Heart left ventricle (tissue), 16 donors: ENCODE results near the gene IER5. TPM values are rescaled to one million over a fixed set of nuclear protein-coding genes. Genes with fewer than 3 reads are reported as not detected.
A peak's percentile ranks its signal among the peaks of the same experiment; 100 is the strongest.

Source experiments
- ATAC-seq, 4 donors: fragments of 200-7000 bp; cut with Tn5 transposase; one replicate each; pipeline ENCODE4 v1.9.1; 2020 to 2022; ENCODE audit warnings: moderate library complexity in 4 of 4, mild to moderate bottlenecking in 3 of 4, moderate number of reproducible peaks in 1 of 4
- DNase-seq, 5 donors: peaks; one replicate each; pipeline ENCODE4 v3.0.0-alpha.2; 2020
- H3K27ac ChIP-seq, 12 donors: fragments of 200-600 bp; sonication (generic) in 4 of 12; one replicate each; pipeline versions ENCODE4 v1.5.0 to v1.8.0; 2016 to 2022; ENCODE audit warnings: mild to moderate bottlenecking in 2 of 12
- H3K27me3 ChIP-seq, 9 donors: fragments of 200-600 bp; sonication (generic) in 2 of 9; one replicate each; pipeline versions ENCODE4 v1.5.1 to v1.8.0; 2016 to 2022; ENCODE audit warnings: mild to moderate bottlenecking in 3 of 9
- H3K36me3 ChIP-seq, 9 donors: fragments of 200-600 bp; sonication (generic) in 2 of 9; one replicate each; pipeline versions ENCODE4 v1.5.0 to v1.8.0; 2018 to 2022; ENCODE audit warnings: mild to moderate bottlenecking in 2 of 9
- H3K4me1 ChIP-seq, 12 donors: fragments of 200-600 bp; sonication (generic) in 4 of 12; one replicate each; pipeline versions ENCODE4 v1.5.0 to v1.8.0; 2016 to 2022; ENCODE audit warnings: mild to moderate bottlenecking in 3 of 12
- H3K4me3 ChIP-seq, 12 donors: fragments of 200-600 bp; sonication (generic) in 4 of 12; one replicate each; pipeline versions ENCODE4 v1.5.0 to v1.8.0; 2017 to 2022; ENCODE audit warnings: mild to moderate bottlenecking in 9 of 12, moderate library complexity in 4 of 12
- H3K9me3 ChIP-seq, 12 donors: fragments of 200-600 bp; sonication (generic) in 4 of 12; one replicate each; pipeline versions ENCODE4 v1.5.0 to v1.8.0; 2016 to 2022; ENCODE audit warnings: mild to moderate bottlenecking in 1 of 12
- CTCF ChIP-seq, 12 donors: fragments of 200-600 bp; sonication (generic) in 4 of 12; IDR thresholded peaks; one replicate each; pipeline versions ENCODE4 v1.5.0 to v1.8.0; 2018 to 2022; ENCODE audit warnings: antibody characterized with exemption in 12 of 12, mild to moderate bottlenecking in 5 of 12
- POLR2A ChIP-seq, 2 donors: fragments of 450-650 bp; IDR thresholded peaks; one replicate each; pipeline ENCODE4 v1.6.1; 2017; ENCODE audit warnings: antibody characterized with exemption in 2 of 2, mild to moderate bottlenecking in 2 of 2, moderate library complexity in 2 of 2
- WGBS, 4 donors: extraction: QIAGEN DNeasy Blood & Tissue Kit in 2 of 4; methylation state at CpG; one replicate each; pipeline versions ENCODE4 v1.1.5 to v1.1.7; 2013 to 2018; 5-methylcytosine and 5-hydroxymethylcytosine counted together
- intact Hi-C, 10 donors: fragments of 100-400 bp; cut with DNase I; formaldehyde crosslinking; loops; one replicate each; pipeline versions ENCODE4 v1.11.1 to v1.14.2; 2022
- polyA plus RNA-seq, 2 donors: library from polyadenylated mRNA; stranded (reverse); fragments of 200-250 nt; gene quantifications; one replicate each; pipeline ENCODE4 v1.2.3, GENCODE V29; 2013
- total RNA-seq, 9 donors: library from RNA; depleted of rRNA in 2 of 9; stranded (reverse); fragments of >200 nt in 2 of 9; fragmentation: NEBNext Ultra II Directional in 3 of 9; extraction: Animal tissue kit (Norgen Biotek cat#: 25700) in 3 of 9; gene quantifications; one replicate each; pipeline versions ENCODE4 v1.1.0 to v1.2.4, GENCODE V29; 2016 to 2023
- donor health status: ischemic (EF 13 %, LVEDD 7.1; RV severe dilation, severe dysfunction).
- donor health status: healthy with polysubstance abuse.
- donor health status: DM: no; HTN: yes; CAD: no.
- donor health status: DM: no; HTN: no; CAD: no.
- donor health status: ischemic (EF 25% LVEDD 6.9; RV normal size, moderate dysfunction).
- donor health status: ischemic (EF 25% LVEDD 5.7; RV mildly dilated, moderate dysfunction).
- donor health status: healthy.
- donor health status: DM: yes; HTN: yes; CAD: no.
- donor health status: ischemic (EF 35%, LVEDD 5.7; RV mildly dilated, moderate dysfunction).
- donor health status: nonischemic (EF 11% LVEDD 7.7; RV severe dilation, severe dysfunction).
- donor health status: DM: yes; HTN: yes; CAD: no.
- donor health status: PGD.
- donor health status: ischemic (EF 29% LVEDD 5.4; RV normal size, mild dysfunction).
- donor health status: nonischemic (EF 23%, LVEDD 6.1; RV moderate dilation, normal function).

Gene IER5
- total and polyA plus RNA-seq, 11 donors, result 12.8 to 23.4 (median 18.5) TPM

GRCh38 chr1:181064011-181064623 lies 24.4 kb upstream of the IER5 start:
- TF ChIP-seq POLR2A (IDR thresholded peaks at IDR 0.05), result no peak
- TF ChIP-seq CTCF (IDR thresholded peaks at IDR 0.05), result no peak
- Histone ChIP-seq H3K27ac (peak overlapping the region in 4 of 12 donors; percentile 4 to 28 (median 24)), H3K4me3 (no peak overlapping the region), H3K9me3 (peaks cover 0 to 6% (median 0%) of the 10 kb centered on the region in 12 donors), H3K4me1 (peaks cover 0 to 33% (median 5%) of the 10 kb centered on the region in 12 donors), H3K27me3 (no peaks in the 10 kb centered on the region), H3K36me3 (no peaks in the 10 kb centered on the region)
- ATAC-seq (peak in 3 of 4 donors; percentile 25 to 54 (median 47)), DNase-seq (no peak)
- intact Hi-C loops, result no loop called here
- WGBS, 4 donors, result 36 to 44% (median 40%) methylated on average over 6 of the region's 6 CpGs

DNA sequence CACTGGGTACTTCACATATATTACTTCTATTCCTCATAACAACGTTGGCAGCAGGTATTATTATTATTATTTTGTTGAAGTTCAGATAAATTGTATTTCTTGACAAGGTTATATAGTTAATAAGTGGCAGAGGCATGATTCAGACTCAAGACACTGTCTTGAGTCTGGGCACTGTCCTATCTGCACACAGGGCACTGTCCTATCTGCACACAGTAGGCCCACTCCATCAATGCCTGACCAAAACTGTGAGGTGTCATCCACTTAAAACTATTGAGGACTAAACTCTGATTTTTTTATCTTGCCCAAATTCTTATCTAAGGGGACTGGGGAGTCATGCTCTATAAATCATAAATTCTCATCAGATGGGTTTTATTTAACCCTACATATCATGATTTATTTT lies 23.8 kb upstream of the IER5 start:
- H3K4me1 ChIP-seq, result peaks cover 0 to 33% (median 5%) of the 10 kb centered on the region in 12 donors
- no peak overlapping the region for H3K27ac ChIP-seq
- H3K4me3 ChIP-seq, result no peak overlapping the region
- H3K9me3 ChIP-seq, result peaks cover 0 to 2% (median 0%) of the 10 kb centered on the region in 12 donors
- no peaks in the 10 kb centered on the region for H3K27me3 ChIP-seq
- WGBS, 4 donors, result 70 to 73% (median 73%) methylated on average over 1 of the region's 1 CpG
- DNase-seq, result no peak
- no peak for TF ChIP-seq CTCF (IDR thresholded peaks at IDR 0.05)
- TF ChIP-seq POLR2A (IDR thresholded peaks at IDR 0.05), result no peak
- ATAC-seq, result no peak
- H3K36me3 ChIP-seq, result no peaks in the 10 kb centered on the region
- intact Hi-C loops, result no loop called here

DNA sequence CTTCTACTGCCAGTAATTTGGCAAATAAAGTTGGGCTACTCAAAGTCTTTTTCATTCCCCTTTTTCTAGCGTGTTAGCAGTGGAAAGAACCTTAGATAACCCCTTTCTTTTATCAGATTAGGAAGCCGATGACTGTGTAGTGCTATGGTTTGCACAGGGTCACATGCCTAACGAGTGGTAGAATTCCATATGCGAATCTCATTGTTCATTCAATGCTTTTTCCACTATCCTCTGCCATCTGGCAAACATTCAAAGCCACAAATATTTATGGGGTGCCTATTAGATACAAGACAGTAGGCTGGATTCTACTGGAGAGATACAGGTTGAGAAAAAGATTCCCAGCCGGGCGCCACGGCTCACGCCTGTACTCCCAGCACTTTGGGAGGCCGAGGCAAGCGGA lies 14.9 kb upstream of the IER5 start:
- TF ChIP-seq POLR2A (IDR thresholded peaks at IDR 0.05), result no peak
- no peak for TF ChIP-seq CTCF (IDR thresholded peaks at IDR 0.05)
- no peak overlapping the region for H3K4me3 ChIP-seq
- H3K4me1 ChIP-seq, result peaks cover 0 to 10% (median 0%) of the 10 kb centered on the region in 12 donors
- ATAC-seq (no peak), DNase-seq (no peak)
- H3K9me3 ChIP-seq, result no peaks in the 10 kb centered on the region
- WGBS, 4 donors, result 46 to 68% (median 51%) methylated on average over 10 of the region's 10 CpGs
- intact Hi-C loops, result no loop called here
- peaks cover 0 to 5% (median 0%) of the 10 kb centered on the region in 9 donors for H3K27me3 ChIP-seq
- no peaks in the 10 kb centered on the region for H3K36me3 ChIP-seq
- H3K27ac ChIP-seq, result no peak overlapping the region

DNA sequence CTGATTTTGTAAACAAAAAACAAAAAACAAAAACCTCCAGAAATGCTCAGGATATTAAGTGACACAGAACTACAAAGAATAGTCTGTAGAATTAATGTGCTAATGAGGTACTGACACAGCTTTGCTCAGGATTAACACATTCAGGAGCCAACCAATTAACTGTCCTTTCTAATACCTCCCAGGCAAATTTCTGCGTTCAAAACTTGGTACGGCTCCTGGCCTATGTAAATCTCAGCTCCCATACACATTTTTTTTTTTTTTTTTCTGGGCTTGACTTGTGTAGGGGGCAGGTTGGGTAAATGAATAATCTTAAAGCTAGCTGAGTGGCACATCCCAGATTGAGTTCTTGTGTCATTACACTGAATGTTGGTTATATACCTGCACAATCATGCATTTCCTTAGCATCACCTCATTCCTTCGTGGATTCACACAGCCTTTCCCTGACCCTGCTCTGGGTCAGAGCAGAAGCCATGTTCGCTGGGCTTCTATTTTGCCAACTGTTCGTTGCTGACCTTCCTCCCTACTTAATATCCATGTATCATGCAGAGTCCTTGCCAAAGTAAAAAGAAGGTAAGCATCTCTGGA lies 12.6 kb upstream of the IER5 start:
- Histone ChIP-seq H3K36me3 (no peaks in the 10 kb centered on the region), H3K4me1 (peaks cover 0 to 10% (median 0%) of the 10 kb centered on the region in 12 donors), H3K27ac (no peak overlapping the region), H3K4me3 (no peak overlapping the region), H3K27me3 (peaks cover 0 to 5% (median 0%) of the 10 kb centered on the region in 9 donors), H3K9me3 (no peaks in the 10 kb centered on the region)
- DNase-seq, result no peak
- WGBS, 4 donors, result 88 to 93% (median 91%) methylated on average over 5 of the region's 5 CpGs
- intact Hi-C loops, result no loop called here
- ATAC-seq, result no peak
- TF ChIP-seq CTCF (IDR thresholded peaks at IDR 0.05) (no peak), POLR2A (IDR thresholded peaks at IDR 0.05) (no peak)
